ENCODE measurements around the gene OR6B3. TPM values are rescaled to one million over a fixed set of nuclear protein-coding genes. Genes with fewer than 3 reads are reported as not detected.

The OR6B3 gene
- total RNA-seq (not detected), polyA plus RNA-seq (not detected)

- peaks cover 0 to 11% (median 3%) of the 10 kb centered on the region in 4 donors for H3K27me3 ChIP-seq (ENCODE audit: control insufficient read depth in 4 of 4, insufficient read depth in 4 of 4, low read length in 3 of 4)
- no peak within 1 kb of the TSS for H3K4me3 ChIP-seq (ENCODE audit: low read depth in 1 of 3, low read length in 3 of 3)
- H3K9me3 ChIP-seq (ENCODE audit: control insufficient read depth in 4 of 4, low read length in 3 of 4) = no peaks in the 10 kb centered on the region
- H3K9ac ChIP-seq (ENCODE audit: low read depth in 1 of 2, low read length in 2 of 2) = no peak within 1 kb of the TSS
- no peaks in the 10 kb centered on the region for H3K4me1 ChIP-seq (ENCODE audit: control insufficient read depth in 4 of 4, insufficient read depth in 4 of 4, low read length in 3 of 4)
- WGBS = 49% methylated on average over 28 of the region's 28 CpGs
- no peak for DNase-seq (ENCODE audit: low spot score)
- H3K36me3 ChIP-seq (ENCODE audit: control insufficient read depth in 4 of 4, insufficient read depth in 3 of 4, low read depth in 1 of 4, low read length in 3 of 4) = no peaks in the 10 kb centered on the region
- TF ChIP-seq HNF4A (conservative IDR thresholded peaks at IDR 0.05) = no peak
- TF ChIP-seq NR2F2 (IDR thresholded peaks at IDR 0.05) = no peak
- TF ChIP-seq EGR1 (IDR thresholded peaks at IDR 0.05; ENCODE audit: low read depth in 2 of 2) = no peak
- TF ChIP-seq RXRA (IDR thresholded peaks at IDR 0.05) = no peak
- TF ChIP-seq JUND (IDR thresholded peaks at IDR 0.05) = no peak
- TF ChIP-seq, protein P1, sequence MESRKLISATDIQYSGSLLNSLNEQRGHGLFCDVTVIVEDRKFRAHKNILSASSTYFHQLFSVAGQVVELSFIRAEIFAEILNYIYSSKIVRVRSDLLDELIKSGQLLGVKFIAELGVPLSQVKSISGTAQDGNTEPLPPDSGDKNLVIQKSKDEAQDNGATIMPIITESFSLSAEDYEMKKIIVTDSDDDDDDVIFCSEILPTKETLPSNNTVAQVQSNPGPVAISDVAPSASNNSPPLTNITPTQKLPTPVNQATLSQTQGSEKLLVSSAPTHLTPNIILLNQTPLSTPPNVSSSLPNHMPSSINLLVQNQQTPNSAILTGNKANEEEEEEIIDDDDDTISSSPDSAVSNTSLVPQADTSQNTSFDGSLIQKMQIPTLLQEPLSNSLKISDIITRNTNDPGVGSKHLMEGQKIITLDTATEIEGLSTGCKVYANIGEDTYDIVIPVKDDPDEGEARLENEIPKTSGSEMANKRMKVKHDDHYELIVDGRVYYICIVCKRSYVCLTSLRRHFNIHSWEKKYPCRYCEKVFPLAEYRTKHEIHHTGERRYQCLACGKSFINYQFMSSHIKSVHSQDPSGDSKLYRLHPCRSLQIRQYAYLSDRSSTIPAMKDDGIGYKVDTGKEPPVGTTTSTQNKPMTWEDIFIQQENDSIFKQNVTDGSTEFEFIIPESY (IDR thresholded peaks at IDR 0.05) = no peak
- TF ChIP-seq FOXA1 (IDR thresholded peaks at IDR 0.05) = no peak
- TF ChIP-seq YY1 (IDR thresholded peaks at IDR 0.05) = no peak
- TF ChIP-seq CTCF (IDR thresholded peaks at IDR 0.05; ENCODE audit: low read depth, low read length, missing input control) = no peak
- no peak within 1 kb of the TSS for H3K27ac ChIP-seq (ENCODE audit: low read depth in 1 of 2, low read length in 2 of 2)
These were observed at the start of gene OR6B3 for GRCh38 chr2:240053173-240054155. TSS of gene OR6B3 (minus strand) at chr2:240053521.

DNA sequence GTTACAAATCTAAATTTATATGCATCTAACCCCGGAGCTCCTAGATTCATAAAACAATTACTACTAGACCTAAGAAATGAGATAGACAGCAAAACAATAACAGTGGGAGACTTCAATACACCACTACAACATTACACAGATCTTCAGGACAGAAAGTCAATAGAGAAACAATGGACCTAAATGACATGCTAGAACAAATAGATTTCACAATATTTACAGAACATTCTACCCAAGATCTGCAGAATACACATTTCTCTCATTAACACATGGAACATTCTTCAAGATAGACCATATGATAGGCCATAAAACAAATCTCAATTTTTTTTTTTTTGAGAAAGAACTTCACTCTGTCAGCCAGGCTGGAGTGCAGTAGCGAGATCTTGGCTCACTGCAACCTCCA lies 45.0 kb upstream of the OR6B3 start:
- no peaks in the 10 kb centered on the region for H3K36me3 ChIP-seq (ENCODE audit: control insufficient read depth in 4 of 4, insufficient read depth in 3 of 4, low read depth in 1 of 4, low read length in 3 of 4)
- 64% methylated on average over 2 of the region's 2 CpGs for WGBS
- peaks cover 0 to 3% (median 0%) of the 10 kb centered on the region in 4 donors for H3K9me3 ChIP-seq (ENCODE audit: control insufficient read depth in 4 of 4, low read length in 3 of 4)
- no peaks in the 10 kb centered on the region for H3K4me1 ChIP-seq (ENCODE audit: control insufficient read depth in 4 of 4, insufficient read depth in 4 of 4, low read length in 3 of 4)
- no peak for DNase-seq (ENCODE audit: low spot score)
- H3K27ac ChIP-seq (ENCODE audit: low read depth in 1 of 2, low read length in 2 of 2) = no peak overlapping the region
- H3K9ac ChIP-seq (ENCODE audit: low read depth in 1 of 2, low read length in 2 of 2) = no peak overlapping the region
- no peak for TF ChIP-seq YY1 (IDR thresholded peaks at IDR 0.05)
- no peak for TF ChIP-seq RXRA (IDR thresholded peaks at IDR 0.05)
- no peak for TF ChIP-seq FOXA1 (IDR thresholded peaks at IDR 0.05)
- no peak for TF ChIP-seq FOXA2 (IDR thresholded peaks at IDR 0.05)
- no peak for TF ChIP-seq CTCF (IDR thresholded peaks at IDR 0.05; ENCODE audit: low read depth, low read length, missing input control)
- TF ChIP-seq GABPA (IDR thresholded peaks at IDR 0.05 in 1 of 2, conservative IDR thresholded peaks at IDR 0.05 in 1 of 2) = no peak
- TF ChIP-seq JUND (IDR thresholded peaks at IDR 0.05) = no peak
- TF ChIP-seq REST (IDR thresholded peaks at IDR 0.05) = no peak
- no peak for TF ChIP-seq ATF3 (IDR thresholded peaks at IDR 0.05)
- no peak for TF ChIP-seq SP1 (IDR thresholded peaks at IDR 0.05)
- no peak for TF ChIP-seq EGR1 (IDR thresholded peaks at IDR 0.05; ENCODE audit: low read depth in 2 of 2)
- no peak for TF ChIP-seq RAD21 (IDR thresholded peaks at IDR 0.05)
- TF ChIP-seq HNF4G (IDR thresholded peaks at IDR 0.05) = no peak
- TF ChIP-seq, protein P1 (IDR thresholded peaks at IDR 0.05) = no peak
- peaks cover 4 to 13% (median 6%) of the 10 kb centered on the region in 4 donors for H3K27me3 ChIP-seq (ENCODE audit: control insufficient read depth in 4 of 4, insufficient read depth in 4 of 4, low read length in 3 of 4)
- H3K4me3 ChIP-seq (ENCODE audit: low read depth in 1 of 3, low read length in 3 of 3) = no peak overlapping the region
